Measurements from ENCODE around the gene GAGE12F. TPM values are rescaled to one million over a fixed set of nuclear protein-coding genes. Genes with fewer than 3 reads are reported as not detected.
"Not testable (repeated sequence)": the region's sequence is repeated elsewhere in the genome, so short reads cannot be mapped to it uniquely, and the experiment has no call there.

Gene GAGE12F
- total and polyA plus RNA-seq, 2 of the 4 experiments (the other 2 are of a cell fraction) = not detected

- in situ Hi-C loops (cut with MboI; ENCODE audit: low sequenced_read_pairs); intact Hi-C loops (cut with micrococcal nuclease); H3K79me1 ChIP-seq (ENCODE audit: low read depth in 1 of 2, low read length in 2 of 2); H3K23ac ChIP-seq (ENCODE audit: low read depth, low read length); H3K4ac ChIP-seq (ENCODE audit: low read depth, low read length); H3K14ac ChIP-seq (replicated peaks; ENCODE audit: low read depth, low read length); H3K4me2 ChIP-seq (ENCODE audit: low read depth, low read length); H3K18ac ChIP-seq (ENCODE audit: low read depth, low read length); H3K27ac ChIP-seq (ENCODE audit: insufficient read depth, low read length); H2BK120ac ChIP-seq (ENCODE audit: low read depth, low read length); H3K4me3 ChIP-seq (ENCODE audit: insufficient read depth, low read depth, low read length); H2AFZ ChIP-seq (replicated peaks; ENCODE audit: low read length, poor library complexity); H4K5ac ChIP-seq (ENCODE audit: low read depth, low read length); ATAC-seq (ENCODE audit: low read depth); H3K4me1 ChIP-seq (ENCODE audit: control insufficient read depth, insufficient read depth, low read length); H2BK20ac ChIP-seq (ENCODE audit: low read depth, low read length); H3K9me1 ChIP-seq (ENCODE audit: insufficient read depth, low read length); H2BK15ac ChIP-seq (ENCODE audit: low read depth, low read length); POLR2A ChIA-PET (ENCODE audit: unreplicated experiment); H3K9ac ChIP-seq (ENCODE audit: low read depth, low read length); dilution Hi-C loops (cut with HindIII; ENCODE audit: low sequenced_read_pairs, unreplicated experiment); CTCF ChIA-PET; H3K9me3 ChIP-seq (ENCODE audit: control insufficient read depth, insufficient read depth, low read length); H4K91ac ChIP-seq (ENCODE audit: insufficient read depth, low read depth, low read length); H2AK9ac ChIP-seq (replicated peaks; ENCODE audit: low read depth, low read length, poor library complexity); H3K36me3 ChIP-seq (ENCODE audit: control insufficient read depth, insufficient read depth, low read length); H2AK5ac ChIP-seq (ENCODE audit: low read depth, low read length); H4K8ac ChIP-seq (ENCODE audit: low read depth in 2 of 2, low read length in 2 of 2); H3K27me3 ChIP-seq (ENCODE audit: control insufficient read depth, insufficient read depth, low read length); H3K56ac ChIP-seq (ENCODE audit: extremely low read depth, insufficient read depth, low read length); H4K20me1 ChIP-seq (ENCODE audit: insufficient read depth, low read length); H2BK5ac ChIP-seq (ENCODE audit: low read depth, low read length, poor library complexity, severe bottlenecking); DNase-seq; BruUV-seq (replicated peaks): not testable (repeated sequence)
- WGBS, 2 experiments (ENCODE audit: extremely low coverage in 2 of 2, insufficient read length in 1 of 2) = no CpG with 5 or more reads among the region's 16 CpGs
Measured at GRCh38 chrX:49589196-49589595, 28.6 kb downstream of the GAGE12F start, which contains the start of gene GAGE2A. TSS of gene GAGE2A (plus strand) at chrX:49589496. CDS start at chrX:49590651, 1,155 bp downstream.

GRCh38 chrX:49589769-49590478 is 29.3 kb downstream of the GAGE12F start:
- H3K18ac ChIP-seq (ENCODE audit: low read depth, low read length); POLR2A ChIA-PET (ENCODE audit: unreplicated experiment); DNase-seq; H3K4me3 ChIP-seq (ENCODE audit: insufficient read depth, low read depth, low read length); H3K36me3 ChIP-seq (ENCODE audit: control insufficient read depth, insufficient read depth, low read length); H4K91ac ChIP-seq (ENCODE audit: insufficient read depth, low read depth, low read length); H2BK20ac ChIP-seq (ENCODE audit: low read depth, low read length); H3K9me1 ChIP-seq (ENCODE audit: insufficient read depth, low read length); ATAC-seq (ENCODE audit: low read depth); intact Hi-C loops (cut with micrococcal nuclease); dilution Hi-C loops (cut with HindIII; ENCODE audit: low sequenced_read_pairs, unreplicated experiment); H3K56ac ChIP-seq (ENCODE audit: extremely low read depth, insufficient read depth, low read length); H3K23ac ChIP-seq (ENCODE audit: low read depth, low read length); H3K27ac ChIP-seq (ENCODE audit: insufficient read depth, low read length); H3K9me3 ChIP-seq (ENCODE audit: control insufficient read depth, insufficient read depth, low read length); H4K20me1 ChIP-seq (ENCODE audit: insufficient read depth, low read length); H3K27me3 ChIP-seq (ENCODE audit: control insufficient read depth, insufficient read depth, low read length); H2BK5ac ChIP-seq (ENCODE audit: low read depth, low read length, poor library complexity, severe bottlenecking); H2BK15ac ChIP-seq (ENCODE audit: low read depth, low read length); H2AFZ ChIP-seq (replicated peaks; ENCODE audit: low read length, poor library complexity); H3K79me1 ChIP-seq (ENCODE audit: low read depth in 1 of 2, low read length in 2 of 2); H4K8ac ChIP-seq (ENCODE audit: low read depth in 2 of 2, low read length in 2 of 2); CTCF ChIA-PET; H3K4me1 ChIP-seq (ENCODE audit: control insufficient read depth, insufficient read depth, low read length); H4K5ac ChIP-seq (ENCODE audit: low read depth, low read length); H3K14ac ChIP-seq (replicated peaks; ENCODE audit: low read depth, low read length); H2AK5ac ChIP-seq (ENCODE audit: low read depth, low read length); in situ Hi-C loops (cut with MboI; ENCODE audit: low sequenced_read_pairs); BruUV-seq (replicated peaks); H3K9ac ChIP-seq (ENCODE audit: low read depth, low read length); H2AK9ac ChIP-seq (replicated peaks; ENCODE audit: low read depth, low read length, poor library complexity); H2BK120ac ChIP-seq (ENCODE audit: low read depth, low read length); H3K4ac ChIP-seq (ENCODE audit: low read depth, low read length); H3K4me2 ChIP-seq (ENCODE audit: low read depth, low read length): not testable (repeated sequence)
- 75% methylated on average over 8 of the region's 37 CpGs; no CpG with 5 or more reads in 1 of the 2 experiments for WGBS, 2 experiments (ENCODE audit: extremely low coverage in 2 of 2, insufficient read length in 1 of 2)

Measured in IMR-90 (cell line).